ENCODE results near the gene CEMP1.
"Not testable (repeated sequence)": the region's sequence is repeated elsewhere in the genome, so short reads cannot be mapped to it uniquely, and the experiment has no call there.

The CEMP1 gene, protein sequence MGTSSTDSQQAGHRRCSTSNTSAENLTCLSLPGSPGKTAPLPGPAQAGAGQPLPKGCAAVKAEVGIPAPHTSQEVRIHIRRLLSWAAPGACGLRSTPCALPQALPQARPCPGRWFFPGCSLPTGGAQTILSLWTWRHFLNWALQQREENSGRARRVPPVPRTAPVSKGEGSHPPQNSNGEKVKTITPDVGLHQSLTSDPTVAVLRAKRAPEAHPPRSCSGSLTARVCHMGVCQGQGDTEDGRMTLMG

DNA sequence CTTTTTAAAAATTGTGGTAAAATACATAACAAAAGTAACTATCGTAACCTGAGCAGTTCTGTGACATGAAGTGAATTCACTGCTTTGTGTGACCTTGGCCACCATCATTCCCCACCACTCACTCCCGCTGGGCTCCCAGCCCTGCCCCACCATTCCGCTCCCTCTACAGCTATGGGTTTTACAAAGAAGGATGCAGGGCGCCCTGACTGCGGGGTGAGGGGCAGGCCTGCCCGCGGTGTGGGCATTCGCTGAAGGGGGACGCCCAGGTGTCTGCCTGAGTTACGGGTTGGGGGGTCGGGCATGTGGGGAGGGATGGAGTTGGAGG is at the start of gene CEMP1:
Gene CEMP1, minus strand, starts transcription at position 38 of the 325 bp plus-strand sequence. CDS start 335 bp downstream, outside the sequence.
- DNase-seq = no peak

DNA sequence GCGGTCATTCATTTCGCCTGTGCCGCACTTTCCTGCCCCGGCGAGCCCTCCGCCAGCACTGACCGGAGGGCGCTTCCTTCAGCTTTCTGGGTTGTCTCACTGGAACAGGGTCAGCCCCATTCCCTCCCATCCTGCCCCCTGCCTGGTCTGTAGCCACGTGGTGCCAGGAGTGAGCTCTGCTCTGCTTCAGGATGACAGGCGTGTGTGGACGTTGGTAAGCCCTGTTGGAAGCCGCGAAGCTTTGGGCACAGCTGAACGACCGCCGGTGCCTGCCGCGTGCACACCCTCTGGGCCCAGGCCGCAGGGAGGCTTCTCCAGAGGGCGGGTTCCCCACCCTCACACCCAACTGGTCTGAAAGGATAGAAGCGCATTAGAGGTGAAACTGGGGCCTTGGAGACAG is 49.6 kb upstream of the CEMP1 start:
- DNase-seq = not testable (repeated sequence)

DNA sequence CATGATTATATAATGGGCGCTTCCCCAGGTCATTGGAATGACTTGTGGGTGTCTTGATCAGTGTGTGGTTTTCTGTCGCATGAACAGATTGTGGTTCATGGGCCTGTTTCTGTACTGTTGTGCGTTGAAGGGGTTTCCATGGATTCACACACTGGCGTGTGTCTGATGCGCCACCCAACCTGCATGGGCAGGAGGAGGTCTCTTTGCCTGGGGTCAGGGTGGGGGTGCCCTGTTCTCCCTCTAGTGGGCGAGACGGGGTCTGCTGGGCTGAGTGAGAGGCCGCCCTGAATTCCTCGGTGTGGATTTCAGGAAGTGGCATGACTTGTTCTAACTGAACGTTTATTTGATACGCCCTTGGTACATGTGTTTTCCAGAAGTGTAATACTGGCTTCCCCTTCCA is 48.9 kb upstream of the CEMP1 start:
- DNase-seq = not testable (repeated sequence)

DNA sequence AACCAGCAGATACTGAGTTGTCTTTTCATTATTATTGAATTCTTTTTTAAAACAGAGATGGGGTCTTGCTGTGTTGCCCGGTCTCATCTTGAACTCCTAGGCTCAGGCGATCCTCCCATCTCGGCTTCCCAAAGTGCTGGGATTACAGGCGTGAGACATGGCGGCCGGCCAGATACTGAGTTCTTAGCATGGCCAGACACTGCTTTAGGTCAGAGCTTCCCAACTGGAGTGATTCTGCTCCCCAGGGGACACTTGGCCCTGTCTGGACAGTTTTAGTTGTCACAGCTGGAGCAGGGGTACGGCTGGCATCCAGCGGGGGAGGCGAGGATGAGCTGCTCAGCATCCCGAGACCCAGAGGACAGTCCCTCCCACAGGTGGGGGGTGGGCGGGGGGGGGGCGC is 47.7 kb upstream of the CEMP1 start:
- not testable (repeated sequence) for DNase-seq

GRCh38 chr16:2577044-2577443 is 45.8 kb upstream of the CEMP1 start:
- DNase-seq = not testable (repeated sequence)

- not testable (repeated sequence) for DNase-seq
These were observed 44.6 kb upstream of the CEMP1 start for GRCh38 chr16:2575839-2576238.

DNA sequence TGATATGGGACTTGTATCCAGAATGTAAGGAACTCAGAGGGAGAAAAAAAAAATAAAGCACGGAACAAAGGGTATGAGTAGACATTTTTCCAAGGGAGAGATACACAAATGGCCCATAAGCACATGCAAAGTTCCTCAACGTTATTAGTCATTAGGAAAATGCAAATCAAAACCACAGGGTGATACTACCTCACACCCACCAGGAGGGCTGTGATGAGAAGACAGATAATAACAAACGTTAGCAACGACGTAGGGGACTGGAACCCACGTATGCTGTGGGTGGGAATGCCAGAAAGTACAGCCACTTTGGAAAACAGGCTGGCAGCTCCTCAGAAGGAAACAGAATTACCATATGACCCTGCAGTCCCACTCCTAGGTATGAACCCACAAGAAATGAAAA is 41.5 kb upstream of the CEMP1 start:
- not testable (repeated sequence) for DNase-seq

- not testable (repeated sequence) for DNase-seq
These were observed 37.4 kb upstream of the CEMP1 start for GRCh38 chr16:2568573-2568972.

GRCh38 chr16:2567506-2567905 is 36.3 kb upstream of the CEMP1 start:
- DNase-seq = not testable (repeated sequence)

DNA sequence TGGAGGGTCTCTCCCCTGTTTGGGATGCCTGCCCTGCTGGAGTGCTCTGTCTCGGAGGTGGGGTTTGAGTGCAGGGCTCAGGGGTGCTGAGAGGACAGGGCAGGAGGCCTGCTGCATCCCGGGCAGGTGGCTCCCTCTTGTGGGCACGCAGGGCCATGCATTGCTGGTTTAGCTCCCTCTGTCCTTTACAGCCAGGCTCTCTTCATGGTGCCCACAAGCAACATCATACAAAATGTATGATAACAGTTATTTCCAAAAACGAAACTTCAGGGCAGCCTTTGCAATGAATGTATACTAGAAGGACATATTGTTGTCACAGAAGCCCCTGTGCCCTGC is 29.6 kb upstream of the CEMP1 start:
- not testable (repeated sequence) for DNase-seq

- DNase-seq = not testable (repeated sequence)
These were observed 29.1 kb upstream of the CEMP1 start for GRCh38 chr16:2560131-2560797.

DNA sequence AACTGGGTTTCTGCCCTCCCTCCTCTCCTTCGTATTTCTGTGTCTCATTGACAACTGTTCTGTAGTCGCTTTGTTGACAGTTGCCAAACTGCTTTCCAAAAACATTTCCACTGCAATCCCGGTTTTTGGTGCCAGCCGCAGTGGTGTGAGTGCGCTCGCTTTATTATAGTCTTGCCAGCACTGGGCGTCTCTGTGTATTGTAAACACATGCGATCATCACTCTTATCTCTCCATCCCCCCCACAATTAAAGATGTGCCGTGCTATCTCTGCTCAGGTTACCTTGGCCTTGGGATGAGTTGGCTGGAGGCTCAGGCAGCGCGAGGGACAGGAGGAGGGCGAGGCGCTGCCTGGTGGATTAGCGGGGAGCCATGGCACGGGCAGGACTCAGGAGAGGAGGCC is 25.9 kb upstream of the CEMP1 start:
- DNase-seq = not testable (repeated sequence)

DNA sequence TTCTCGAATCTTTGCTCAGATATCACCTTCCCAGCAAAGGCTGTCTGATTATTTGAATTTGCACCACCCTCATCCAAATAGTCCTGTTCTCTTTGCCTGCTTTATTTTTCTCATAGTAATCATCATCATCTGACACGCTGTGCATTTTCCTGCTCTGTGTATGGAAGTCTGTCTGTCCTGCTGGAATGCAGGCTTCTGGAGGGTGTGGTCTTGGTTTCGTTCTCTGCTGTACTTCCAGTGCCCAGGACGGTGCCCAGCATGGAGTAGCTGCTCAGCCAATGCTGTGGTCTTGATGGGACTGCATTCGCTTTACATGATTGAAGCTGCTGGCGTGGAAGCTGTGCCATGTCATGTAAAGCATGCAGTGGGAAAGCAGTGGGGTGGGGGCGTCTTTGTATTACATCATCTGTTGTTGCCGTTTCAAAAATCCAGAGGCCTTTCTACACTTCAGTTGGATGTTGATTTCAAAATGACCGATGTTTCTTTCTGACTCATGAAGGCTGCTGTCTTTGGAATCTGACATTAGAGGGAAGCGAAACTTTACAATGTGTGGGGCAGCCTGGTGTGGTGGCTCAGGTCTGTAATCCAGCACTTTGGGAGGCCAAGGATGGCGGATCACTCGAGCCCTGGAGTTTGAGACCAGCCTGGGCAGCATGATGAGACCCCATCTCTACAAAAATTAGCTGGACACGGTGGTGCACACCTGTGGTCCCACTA is 23.7 kb upstream of the CEMP1 start:
- DNase-seq = not testable (repeated sequence)

DNA sequence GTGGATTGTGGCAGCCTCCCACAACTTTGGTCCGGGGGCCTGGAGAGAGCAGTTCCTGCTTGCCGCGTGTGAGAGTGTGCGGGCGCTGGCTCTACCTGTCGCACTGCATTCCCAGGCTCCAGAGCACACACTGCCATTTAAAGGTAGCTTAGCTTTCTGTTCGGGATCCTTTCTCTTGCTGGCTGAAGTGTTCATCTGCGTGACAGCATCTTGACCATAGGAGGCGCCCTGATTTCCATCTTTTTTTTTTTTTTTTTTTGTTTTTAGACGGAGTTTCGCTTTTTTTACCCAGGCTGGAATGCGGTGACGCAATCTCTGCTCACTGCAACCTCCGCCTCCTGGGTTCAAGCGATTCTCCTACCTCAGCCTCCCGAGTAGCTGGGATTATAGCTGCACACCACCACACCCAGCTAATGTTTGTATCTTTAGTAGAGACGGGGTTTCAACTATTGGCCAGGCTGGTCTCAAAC is 20.2 kb upstream of the CEMP1 start:
- not testable (repeated sequence) for DNase-seq

GRCh38 chr16:2550283-2550878 is 19.2 kb upstream of the CEMP1 start:
- not testable (repeated sequence) for DNase-seq

GRCh38 chr16:2543771-2544170 is 12.6 kb upstream of the CEMP1 start:
- not testable (repeated sequence) for DNase-seq

DNA sequence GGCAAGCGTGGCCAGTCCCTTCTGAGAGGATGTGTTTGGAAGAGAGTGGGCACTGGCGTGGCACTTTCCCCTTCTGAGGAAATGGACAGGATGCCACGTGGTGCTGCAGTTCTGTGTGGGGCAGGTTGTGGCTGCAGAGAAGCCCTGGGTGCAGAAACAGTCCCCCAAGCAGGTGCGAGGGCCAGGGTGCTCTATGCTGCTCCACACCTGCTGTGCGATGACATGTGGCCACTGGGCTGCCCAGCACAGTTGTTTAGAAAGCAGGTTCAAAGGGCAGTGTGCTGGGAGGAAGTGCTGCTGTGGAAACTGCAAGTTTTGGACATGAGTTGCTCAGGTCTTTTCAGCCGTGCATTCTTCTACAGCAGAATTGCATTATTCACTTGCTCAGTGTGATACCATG is 10.2 kb upstream of the CEMP1 start:
- DNase-seq = not testable (repeated sequence)

DNA sequence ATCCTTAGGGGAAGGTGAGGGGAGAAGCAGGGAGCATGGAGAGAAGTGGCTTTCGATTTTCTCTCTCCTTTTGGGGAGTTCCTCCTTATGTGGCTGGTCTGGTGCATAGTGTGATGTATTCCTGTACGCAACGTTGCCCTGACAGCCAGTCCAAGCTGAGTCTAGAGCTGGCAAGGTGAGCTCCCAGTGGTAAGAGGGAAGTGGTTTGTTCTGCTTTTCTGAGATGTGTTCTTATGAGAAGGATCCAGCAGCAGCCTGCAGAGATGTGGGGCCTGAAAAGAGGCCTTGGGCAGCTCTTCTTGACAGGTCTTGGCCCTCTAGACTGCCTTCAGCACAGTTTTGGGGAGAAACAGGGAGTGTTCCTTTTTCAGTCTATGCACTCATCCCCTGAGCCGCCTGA is 9.7 kb upstream of the CEMP1 start:
- not testable (repeated sequence) for DNase-seq

DNA sequence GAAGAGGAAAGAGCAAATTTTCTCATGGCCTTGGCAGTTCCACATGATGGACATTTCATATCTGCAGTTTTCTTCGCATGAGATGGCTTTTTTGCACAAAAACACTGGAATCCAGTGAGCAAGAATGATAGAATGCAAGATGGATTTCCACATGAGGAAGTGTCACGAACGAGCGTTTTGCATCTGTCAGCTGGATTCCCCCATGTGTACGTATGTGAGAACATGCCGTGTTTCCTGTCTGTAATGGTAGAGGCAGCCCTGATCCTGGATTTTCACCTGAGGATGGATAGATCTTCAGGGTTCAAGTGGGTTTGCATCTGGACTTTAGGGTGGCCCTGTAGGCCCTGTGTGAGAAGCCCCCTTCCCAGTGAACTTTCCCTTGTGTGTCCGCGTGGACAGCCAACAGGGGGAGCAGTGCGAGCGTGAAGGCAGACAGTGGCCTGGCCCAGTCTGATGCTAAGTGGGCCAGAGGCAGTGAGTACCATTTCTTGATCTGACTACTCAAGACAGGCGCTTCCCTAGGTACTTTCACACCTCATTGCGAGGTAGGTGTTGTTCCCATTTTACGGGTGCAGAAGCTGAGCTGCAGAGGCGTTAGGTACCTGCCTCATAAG is 8.7 kb upstream of the CEMP1 start:
- not testable (repeated sequence) for DNase-seq

DNA sequence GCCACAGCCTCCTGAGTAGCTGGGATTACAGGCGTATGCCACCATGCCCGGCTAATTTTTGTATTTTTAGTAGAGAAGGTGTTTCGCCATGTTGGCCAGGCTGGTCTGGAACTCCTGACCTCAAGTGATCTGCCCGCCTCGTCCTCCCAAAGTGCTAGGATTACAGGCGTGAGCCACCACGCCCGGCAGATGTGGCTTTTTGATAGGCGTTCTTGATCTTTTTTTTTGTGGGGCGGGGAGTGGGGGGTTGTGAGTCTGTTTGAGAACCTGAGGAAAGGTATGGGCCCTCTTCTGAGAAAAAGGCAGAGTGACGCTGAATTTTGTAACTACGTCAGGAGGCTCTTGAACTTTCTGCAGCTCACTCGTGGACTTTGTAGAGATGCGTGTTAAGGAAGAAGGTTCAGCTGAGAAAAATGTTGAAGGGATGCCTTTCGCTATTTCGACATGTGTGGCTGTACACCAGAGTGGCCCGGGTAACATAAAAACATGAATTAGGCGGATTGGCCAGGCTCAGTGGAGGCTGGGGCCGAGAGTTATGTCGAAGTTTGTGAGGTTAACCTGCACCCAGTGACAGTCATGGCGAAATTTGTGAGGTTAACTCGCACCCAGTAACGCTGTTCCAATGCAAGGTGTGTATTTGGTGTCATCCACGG is 8.1 kb upstream of the CEMP1 start:
- DNase-seq = not testable (repeated sequence)

GRCh38 chr16:2537451-2538379 is 6.5 kb upstream of the CEMP1 start, which contains the start of gene PDPK1:
Gene PDPK1 (plus strand): TSS chr16:2538021. CDS start chr16:2538113, 92 bp downstream.
- peak; percentile 87 for DNase-seq
